ENCODE measurements around the gene ACVR1B.

ACVR1B gene

GRCh38 chr12:51917746-51918453, 33.6 kb upstream of the ACVR1B start:
- no peak for DNase-seq

GRCh38 chr12:51920046-51920445, 31.5 kb upstream of the ACVR1B start:
- no peak for DNase-seq

GRCh38 chr12:51921017-51921725, 30.3 kb upstream of the ACVR1B start:
- no peak for DNase-seq

GRCh38 chr12:51922146-51922545, 29.4 kb upstream of the ACVR1B start:
- no peak for DNase-seq

GRCh38 chr12:51922762-51923505, 28.6 kb upstream of the ACVR1B start:
- no peak for DNase-seq

GRCh38 chr12:51923506-51924365, 27.8 kb upstream of the ACVR1B start:
- peak; percentile 63 for DNase-seq

GRCh38 chr12:51924551-51925319, 26.8 kb upstream of the ACVR1B start:
- no peak for DNase-seq

- DNase-seq = no peak
These were observed 26.0 kb upstream of the ACVR1B start for GRCh38 chr12:51925346-51926063.

GRCh38 chr12:51926064-51926632, 25.4 kb upstream of the ACVR1B start:
- DNase-seq = no peak

- peak; percentile 58 for DNase-seq
These were observed 24.8 kb upstream of the ACVR1B start for GRCh38 chr12:51926718-51927117.

- DNase-seq = no peak
These were observed 19.1 kb upstream of the ACVR1B start for GRCh38 chr12:51932218-51933076.

GRCh38 chr12:51934080-51934479, 17.4 kb upstream of the ACVR1B start:
- no peak for DNase-seq

GRCh38 chr12:51937926-51938325, 13.6 kb upstream of the ACVR1B start:
- no peak for DNase-seq

GRCh38 chr12:51938726-51939125, 12.8 kb upstream of the ACVR1B start:
- no peak for DNase-seq

GRCh38 chr12:51941011-51941581, 10.4 kb upstream of the ACVR1B start:
- no peak for DNase-seq

- no peak for DNase-seq
These were observed 9.9 kb upstream of the ACVR1B start for GRCh38 chr12:51941604-51942003.

- no peak for DNase-seq
These were observed 9.4 kb upstream of the ACVR1B start for GRCh38 chr12:51942056-51942455.

- DNase-seq = no peak
These were observed 8.9 kb upstream of the ACVR1B start for GRCh38 chr12:51942501-51943000.

GRCh38 chr12:51943346-51943745, 8.2 kb upstream of the ACVR1B start:
- no peak for DNase-seq
